HUES48 (cell line): ENCODE data around the gene IQCF2.
"Not testable (repeated sequence)": the region's sequence is repeated elsewhere in the genome, so short reads cannot be mapped to it uniquely, and the experiment has no call there.

Experiments used
- H3K27ac ChIP-seq: one replicate; pipeline ENCODE4 v1.7.0; 2013; ENCODE audit warnings: low read depth, low read length, inconsistent platforms
- H3K27me3 ChIP-seq: 2 replicates; pipeline ENCODE4 v1.6.1; 2013; ENCODE audit warnings: mild to moderate bottlenecking, low read length; ENCODE audit not compliant: control insufficient read depth, insufficient read depth
- H3K36me3 ChIP-seq: 2 replicates; pipeline ENCODE4 v1.6.1; 2013; ENCODE audit warnings: low read length; ENCODE audit not compliant: control insufficient read depth, insufficient read depth
- H3K4me1 ChIP-seq: 2 replicates; pipeline ENCODE4 v1.6.1; 2013; ENCODE audit warnings: mild to moderate bottlenecking, low read length; ENCODE audit not compliant: control insufficient read depth, insufficient read depth
- H3K4me3 ChIP-seq: 2 replicates; pipeline ENCODE4 v1.5.1; 2013; ENCODE audit warnings: mild to moderate bottlenecking, low read depth, low read length
- H3K9ac ChIP-seq: 2 replicates; pipeline ENCODE4 v1.6.1; 2013; ENCODE audit warnings: mild to moderate bottlenecking, low read depth, low read length, moderate library complexity
- H3K9me3 ChIP-seq: 2 replicates; pipeline ENCODE4 v1.6.1; 2013; ENCODE audit warnings: low read length; ENCODE audit not compliant: control insufficient read depth, insufficient read depth

Gene IQCF2

DNA sequence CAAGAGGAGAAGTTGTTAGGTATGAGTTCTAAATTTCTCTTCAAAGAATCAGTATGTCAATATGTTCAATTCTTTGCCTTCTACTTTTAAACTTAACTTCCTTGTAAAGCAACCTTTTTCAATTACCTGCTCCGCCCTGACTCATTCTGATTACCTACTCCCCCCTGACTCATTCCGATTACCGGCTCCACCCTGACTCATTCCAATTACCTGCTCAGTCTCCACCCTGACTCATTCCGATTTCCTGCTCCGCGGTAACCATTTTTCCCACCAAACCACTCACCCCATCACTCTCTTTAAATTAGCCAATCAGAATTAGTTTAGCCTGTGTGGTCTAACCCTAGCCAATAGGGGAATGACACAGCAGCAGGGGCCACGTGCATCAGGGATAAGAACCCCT lies 40.9 kb downstream of the IQCF2 start:
- not testable (repeated sequence) for H3K36me3 ChIP-seq, H3K9me3 ChIP-seq, H3K27me3 ChIP-seq, H3K4me3 ChIP-seq, H3K4me1 ChIP-seq, H3K9ac ChIP-seq, H3K27ac ChIP-seq

DNA sequence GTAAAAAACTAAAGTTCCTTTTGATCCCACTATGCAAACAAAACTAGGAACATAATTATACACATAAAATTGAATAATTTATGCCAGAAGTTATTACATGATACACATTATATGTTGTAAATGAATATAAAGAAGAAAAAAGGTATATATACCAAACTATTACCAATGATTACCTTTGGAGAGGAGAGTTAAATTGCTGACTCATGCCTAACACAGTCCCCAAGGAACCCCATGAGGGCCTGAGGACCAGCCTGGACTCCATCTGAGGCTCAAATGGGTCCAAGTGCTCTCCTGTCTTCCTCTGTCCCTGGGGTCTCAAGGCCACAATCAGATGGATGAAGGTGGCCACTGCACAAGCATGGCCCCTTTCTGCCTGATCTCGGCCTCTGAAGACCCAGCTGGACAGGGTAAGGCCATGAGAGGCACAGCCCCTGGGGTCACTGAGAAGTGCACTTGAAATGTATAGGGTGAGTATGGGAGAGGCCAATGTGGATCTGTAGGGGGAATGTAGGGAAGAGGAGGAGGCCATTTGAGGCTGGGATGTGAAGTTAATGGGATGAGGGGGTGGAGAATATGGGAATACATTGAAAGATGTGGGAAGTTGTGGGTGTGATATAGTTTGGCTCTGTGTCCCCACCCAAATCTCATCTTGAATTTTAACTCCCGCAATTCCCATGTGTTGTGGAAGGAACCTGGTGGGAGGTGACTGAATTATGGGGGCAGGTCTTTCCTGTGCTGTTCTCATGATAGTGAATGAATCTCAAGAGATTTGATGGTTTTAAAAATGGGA lies 42.8 kb downstream of the IQCF2 start:
- H3K9ac ChIP-seq: no peak overlapping the region
- no peaks in the 10 kb centered on the region for H3K36me3 ChIP-seq
- no peak overlapping the region for H3K27ac ChIP-seq
- H3K4me1 ChIP-seq: no peaks in the 10 kb centered on the region
- H3K27me3 ChIP-seq: no peaks in the 10 kb centered on the region
- no peaks in the 10 kb centered on the region; the same call in 1 of the 2 replicates for H3K9me3 ChIP-seq
- H3K4me3 ChIP-seq: no peak overlapping the region

DNA sequence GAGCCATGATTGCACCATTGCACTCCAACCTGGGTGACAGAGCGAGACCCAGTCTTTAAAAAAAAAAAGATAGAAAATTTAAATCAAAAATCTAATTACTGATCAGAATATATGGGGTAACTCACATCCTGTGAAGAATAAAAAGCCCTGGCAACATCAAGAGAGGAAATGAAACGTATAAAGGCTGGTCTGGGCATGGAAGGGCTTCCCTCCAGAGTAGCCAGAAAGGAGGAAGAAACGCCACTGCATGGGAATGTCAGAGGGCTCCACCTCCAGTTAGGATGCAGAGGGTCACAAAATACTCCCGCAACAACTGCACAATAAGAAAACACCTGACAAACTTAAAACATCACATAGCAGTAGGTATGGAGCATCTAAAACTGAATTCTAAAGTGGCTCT lies 46.6 kb downstream of the IQCF2 start:
- Histone ChIP-seq H3K9ac (no peak overlapping the region), H3K27ac (no peak overlapping the region), H3K4me1 (no peaks in the 10 kb centered on the region), H3K36me3 (no peaks in the 10 kb centered on the region), H3K9me3 (no peaks in the 10 kb centered on the region; the same call in 1 of the 2 replicates), H3K27me3 (no peaks in the 10 kb centered on the region), H3K4me3 (no peak overlapping the region)
